HG03439 (cell line): ENCODE data around the gene ZSCAN29.
A peak's percentile ranks its signal among the peaks of the same experiment; 100 is the strongest.
"Not testable (repeated sequence)": the region's sequence is repeated elsewhere in the genome, so short reads cannot be mapped to it uniquely, and the experiment has no call there.

Experiments
- ATAC-seq: cut with Tn5 transposase; IDR thresholded peaks from one replicate; pipeline ENCODE4 v1.9.1; 2021; ENCODE audit warnings: mild to moderate bottlenecking, moderate library complexity; ENCODE audit not compliant: unreplicated experiment

ZSCAN29 gene

DNA sequence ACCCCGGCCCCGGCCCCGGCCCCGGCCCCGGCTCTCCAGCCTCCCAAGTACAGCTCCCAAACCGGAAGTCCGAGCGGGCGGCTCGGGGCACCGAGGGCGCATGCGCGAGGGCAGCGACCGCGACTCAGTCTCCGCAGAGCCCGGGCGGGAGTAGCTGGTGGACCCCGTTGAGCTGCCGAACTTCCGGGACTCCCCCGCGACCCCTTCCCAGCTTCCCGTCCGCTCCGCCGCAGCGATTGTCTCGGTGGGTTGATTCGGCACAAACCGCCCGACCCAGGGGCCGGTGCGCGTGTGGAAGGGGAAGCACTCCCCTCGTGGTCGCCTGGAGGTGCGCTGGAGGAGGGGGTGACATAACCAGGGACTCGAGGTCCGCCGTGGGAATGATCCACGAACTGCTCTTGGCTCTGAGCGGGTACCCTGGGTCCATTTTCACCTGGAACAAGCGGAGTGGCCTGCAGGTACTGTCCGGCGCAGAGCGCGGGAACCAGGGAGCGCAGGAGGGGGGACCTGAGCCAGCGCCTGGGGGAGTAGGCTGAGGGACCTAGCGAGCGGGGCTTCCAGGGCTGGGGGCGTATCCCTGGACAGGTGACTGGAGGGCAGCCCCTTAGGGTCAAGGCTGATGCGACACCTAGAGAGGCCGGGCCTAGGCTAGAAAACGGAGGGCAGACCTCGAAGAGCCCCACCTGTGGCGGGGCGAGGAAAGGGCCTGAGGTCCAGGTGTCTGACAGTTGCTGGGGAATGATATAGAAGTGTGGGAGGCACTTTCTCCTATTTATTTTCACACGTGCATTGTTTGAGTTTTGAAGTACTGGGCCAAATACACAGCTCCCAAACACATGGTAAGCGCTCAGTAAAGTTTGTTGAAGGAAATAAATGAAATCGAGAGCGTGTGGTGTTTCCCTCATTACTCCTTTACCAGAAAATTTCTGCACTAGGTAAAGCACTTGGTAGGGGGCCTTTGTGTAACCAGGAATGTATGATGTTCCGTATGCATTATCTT lies at the start of gene ZSCAN29, which contains the start of gene TUBGCP4:
TSS of gene ZSCAN29 (minus strand) at position 69 of the 1,000 bp plus-strand sequence. CDS start 1,130 bp downstream, outside the sequence.
TSS of gene TUBGCP4 (plus strand) at position 127 of the 1,000 bp plus-strand sequence. CDS start at position 381, 254 bp downstream.
- peak; percentile 82 for ATAC-seq

DNA sequence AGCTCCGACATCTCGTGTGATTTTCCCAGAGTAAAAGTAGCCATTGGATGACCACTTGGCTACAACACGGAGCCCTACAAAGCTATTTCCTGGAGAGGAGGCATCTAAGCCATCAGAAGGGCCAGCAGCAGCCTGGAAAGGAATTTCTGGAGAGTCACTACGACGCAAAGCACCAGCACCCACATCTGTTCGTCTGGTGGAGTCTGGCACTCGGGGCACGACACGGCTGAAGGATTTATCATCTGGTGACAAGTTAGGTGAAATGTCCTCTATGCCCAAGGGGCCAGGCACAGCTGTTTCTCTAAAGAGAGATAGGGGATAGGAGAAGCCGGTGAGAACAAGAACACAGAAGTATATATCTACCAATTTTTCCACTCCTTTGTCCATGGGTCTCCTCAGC lies 49.6 kb upstream of the ZSCAN29 start:
- no peak for ATAC-seq

DNA sequence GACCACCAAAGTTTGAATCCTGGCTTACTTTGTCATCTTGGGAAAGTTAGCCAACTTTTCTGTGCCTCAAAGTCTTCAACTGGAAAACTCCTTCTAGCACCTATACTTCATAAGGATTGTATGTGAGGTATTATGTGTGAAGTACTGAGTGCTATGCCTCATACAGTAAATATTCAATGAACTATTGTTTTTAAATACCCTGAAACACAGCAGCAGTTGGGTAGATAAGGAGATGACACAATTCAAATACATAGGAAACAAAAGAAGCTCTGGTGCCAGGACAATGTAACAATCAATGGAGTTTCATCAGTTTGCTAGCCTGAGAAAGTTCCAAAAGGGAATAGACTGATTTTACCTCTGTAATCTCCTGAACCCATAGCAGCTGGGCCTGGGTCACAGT lies 43.4 kb upstream of the ZSCAN29 start:
- ATAC-seq = no peak

DNA sequence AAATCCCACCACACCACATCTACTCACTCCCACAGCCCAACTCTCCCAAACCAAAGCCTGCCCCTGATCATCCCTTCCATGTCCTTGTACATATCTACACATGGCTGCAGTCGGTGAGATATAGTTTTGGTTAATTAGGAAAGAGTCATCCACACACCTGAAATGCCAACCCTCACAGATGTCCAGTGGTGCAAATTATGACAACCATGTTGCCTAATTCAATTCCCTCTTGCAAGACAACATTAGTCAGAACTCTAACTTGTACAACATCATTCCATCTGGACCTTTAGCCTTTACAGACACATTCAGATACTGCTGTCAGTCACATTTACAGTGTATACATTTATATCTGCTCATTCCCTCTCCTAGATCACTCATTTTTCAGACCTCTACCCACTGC lies 41.3 kb upstream of the ZSCAN29 start:
- no peak for ATAC-seq

DNA sequence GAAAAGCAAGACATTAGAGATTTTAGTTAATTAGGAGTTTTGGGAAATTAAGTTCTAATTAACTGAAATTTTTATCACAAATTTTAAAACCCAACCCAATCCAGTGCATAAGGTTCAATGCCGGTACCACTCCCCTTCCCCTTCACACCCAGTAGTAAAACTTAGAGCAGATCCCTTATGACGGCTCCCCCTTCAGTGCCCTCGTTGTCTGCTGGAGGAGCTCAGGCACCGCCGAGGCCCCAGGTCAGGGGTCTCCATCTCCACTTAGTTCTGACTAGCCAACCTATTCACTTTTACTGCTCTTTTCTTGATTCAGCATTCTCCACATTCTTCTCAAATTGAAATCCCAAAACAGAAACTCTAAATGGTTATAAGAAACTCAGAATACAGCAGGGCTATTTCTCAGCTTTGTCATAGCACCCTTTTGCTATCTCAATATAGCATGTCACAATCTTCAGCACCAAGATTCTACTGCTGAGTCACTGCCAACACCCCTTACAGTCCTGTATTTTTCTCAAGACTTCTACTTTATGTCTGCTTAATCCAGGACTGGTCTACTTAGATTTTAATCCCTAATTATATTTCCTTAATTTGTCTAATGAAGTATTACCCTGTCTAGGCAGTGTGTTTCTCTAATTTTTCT lies 39.9 kb upstream of the ZSCAN29 start:
- ATAC-seq = no peak

DNA sequence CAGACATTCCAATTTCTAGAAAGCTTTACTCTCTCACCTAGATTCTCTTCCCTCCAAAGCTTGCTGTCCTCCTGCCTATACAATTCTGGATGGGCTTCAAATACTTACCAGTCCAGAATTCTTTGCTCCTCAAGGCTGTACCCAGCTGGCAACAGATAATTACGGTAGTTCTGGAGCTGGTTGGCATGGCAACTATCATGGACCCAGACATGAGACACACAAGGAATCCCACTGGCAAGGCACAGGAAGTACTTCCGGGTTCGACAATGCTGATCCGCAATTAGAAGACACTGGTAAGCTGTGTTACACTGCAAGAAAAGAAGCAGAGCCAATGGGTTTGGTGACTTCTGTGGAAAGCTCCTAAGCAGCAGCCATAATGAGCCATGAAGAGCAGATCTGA lies 37.9 kb upstream of the ZSCAN29 start:
- no peak for ATAC-seq

DNA sequence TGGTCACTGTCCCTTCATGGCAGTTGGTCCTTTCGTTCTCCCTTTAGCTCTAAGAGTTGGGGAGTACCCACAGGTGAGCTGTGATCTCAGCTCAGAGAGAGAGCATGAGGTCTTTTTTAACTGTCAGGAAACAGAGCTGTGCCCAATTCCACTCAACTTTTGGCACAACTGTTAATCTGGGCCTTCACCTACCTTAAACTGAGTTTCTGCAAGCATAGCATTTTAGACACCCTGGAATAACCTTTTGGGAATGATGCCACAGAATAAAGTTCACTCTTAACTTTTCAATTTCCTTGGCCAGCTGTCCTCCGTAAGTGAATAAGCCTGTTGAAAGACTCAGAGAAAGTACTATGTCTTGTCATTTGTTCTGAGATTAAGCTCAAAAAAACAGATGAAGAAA lies 36.0 kb upstream of the ZSCAN29 start:
- ATAC-seq = no peak

DNA sequence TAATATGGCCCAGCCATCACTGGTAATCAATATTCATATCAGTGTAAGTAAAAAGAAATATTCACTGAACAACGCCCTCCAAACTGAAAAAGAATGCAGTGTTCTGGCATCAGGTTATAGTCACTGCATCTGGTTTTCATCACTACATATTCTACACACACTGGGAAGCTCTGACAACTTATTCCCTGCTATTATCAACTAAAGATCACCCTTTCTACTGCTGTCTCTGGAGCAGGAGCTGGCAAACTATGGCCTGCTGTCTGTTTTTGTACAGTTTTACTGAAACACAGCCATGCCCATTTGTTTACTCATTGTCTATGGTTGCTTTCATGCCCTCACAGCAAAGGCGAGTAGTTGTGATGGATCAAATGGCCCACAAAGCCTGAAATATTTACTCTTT lies 35.3 kb upstream of the ZSCAN29 start:
- ATAC-seq = no peak

DNA sequence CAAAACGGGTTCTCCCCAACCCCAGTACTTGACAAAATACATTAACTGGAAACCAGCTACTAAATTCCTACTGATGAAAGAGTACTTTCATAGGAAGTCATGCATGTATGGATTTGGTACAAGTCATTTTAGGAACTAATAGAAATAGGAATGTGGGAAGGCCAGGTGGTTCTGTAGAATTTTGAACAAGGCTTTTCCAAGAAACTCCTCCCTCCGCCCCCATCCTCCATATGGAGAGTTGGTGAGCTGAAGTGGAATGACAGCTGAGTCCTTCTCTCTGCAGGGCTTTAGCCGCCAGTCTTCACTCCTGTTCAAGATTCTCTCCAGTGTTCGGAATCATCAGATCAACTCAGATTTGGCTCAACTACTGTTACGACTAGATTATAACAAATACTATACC lies 33.3 kb upstream of the ZSCAN29 start:
- no peak for ATAC-seq

DNA sequence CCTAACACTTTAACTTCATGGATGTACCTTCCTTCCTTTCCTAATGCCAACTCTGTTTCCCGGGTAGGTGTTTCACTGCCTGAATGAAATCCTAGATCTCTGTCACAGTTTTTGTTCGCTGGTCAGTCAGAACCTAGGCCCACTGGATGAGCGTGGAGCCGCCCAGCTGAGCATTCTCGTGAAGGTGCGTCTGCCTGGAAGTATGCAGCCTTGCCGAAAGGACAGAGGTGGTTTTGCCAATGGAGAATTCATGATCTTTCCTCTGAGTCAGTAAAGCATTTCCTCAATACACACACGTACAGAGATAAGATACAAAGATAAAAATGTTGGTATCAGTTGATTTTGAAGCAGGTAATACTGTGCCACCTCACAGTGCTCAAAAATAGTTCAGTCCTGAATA lies 32.8 kb upstream of the ZSCAN29 start:
- ATAC-seq = no peak

DNA sequence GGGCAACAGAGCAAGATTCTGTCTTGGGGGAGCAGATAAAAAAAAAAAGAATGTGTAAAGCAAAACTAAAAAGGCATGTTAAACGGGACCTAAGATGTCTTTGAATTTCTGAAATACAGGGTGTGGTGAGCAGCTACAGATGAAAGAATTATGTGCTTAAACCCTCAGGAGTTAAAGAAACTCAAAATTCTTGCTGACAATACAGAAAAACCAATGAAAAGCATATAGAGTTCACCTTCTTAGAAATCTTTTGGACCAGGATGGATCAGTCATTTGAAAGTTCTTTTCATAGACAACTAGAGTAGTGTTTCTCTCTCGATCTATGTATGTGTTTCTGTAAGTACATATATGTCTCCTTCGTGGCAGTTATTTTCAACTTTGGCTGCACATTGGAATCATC lies 31.4 kb upstream of the ZSCAN29 start:
- no peak for ATAC-seq

DNA sequence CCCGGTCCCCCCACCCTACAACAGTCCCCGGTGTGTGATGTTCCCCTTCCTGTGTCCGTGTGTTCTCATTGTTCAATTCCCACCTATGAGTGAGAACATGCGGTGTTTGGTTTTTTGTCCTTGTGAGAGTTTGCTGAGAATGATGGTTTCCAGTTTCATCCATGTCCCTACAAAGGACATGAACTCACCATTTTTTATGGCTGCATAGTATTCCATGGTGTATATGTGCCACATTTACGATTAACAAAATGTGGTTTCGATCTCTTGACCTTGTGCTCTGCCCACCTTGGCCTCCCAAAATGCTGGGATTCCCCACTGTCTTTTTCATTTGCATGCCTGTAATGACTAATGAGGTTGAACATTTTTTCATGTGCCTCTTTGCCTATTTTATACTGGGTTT lies 22.7 kb upstream of the ZSCAN29 start:
- ATAC-seq = not testable (repeated sequence)

DNA sequence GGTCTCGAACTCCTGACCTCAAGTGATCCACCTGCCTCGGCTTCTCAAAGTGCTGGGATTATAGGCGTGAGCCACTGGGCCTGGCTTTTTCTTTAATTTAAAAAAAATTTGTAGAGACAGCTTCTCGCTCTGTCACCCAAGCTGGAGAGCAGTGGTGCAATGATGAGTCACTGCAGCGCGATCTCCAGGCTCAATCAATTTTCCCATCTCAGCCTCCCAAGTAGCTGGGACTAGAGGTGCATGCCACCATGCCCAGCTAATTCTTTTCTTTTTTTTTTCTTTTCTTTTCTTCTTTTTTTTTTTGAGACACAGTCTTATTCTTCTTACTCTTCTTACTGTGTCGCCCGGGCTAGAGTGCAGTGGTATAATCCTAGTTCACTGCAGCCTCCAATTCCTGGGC lies 19.9 kb upstream of the ZSCAN29 start:
- ATAC-seq = no peak

DNA sequence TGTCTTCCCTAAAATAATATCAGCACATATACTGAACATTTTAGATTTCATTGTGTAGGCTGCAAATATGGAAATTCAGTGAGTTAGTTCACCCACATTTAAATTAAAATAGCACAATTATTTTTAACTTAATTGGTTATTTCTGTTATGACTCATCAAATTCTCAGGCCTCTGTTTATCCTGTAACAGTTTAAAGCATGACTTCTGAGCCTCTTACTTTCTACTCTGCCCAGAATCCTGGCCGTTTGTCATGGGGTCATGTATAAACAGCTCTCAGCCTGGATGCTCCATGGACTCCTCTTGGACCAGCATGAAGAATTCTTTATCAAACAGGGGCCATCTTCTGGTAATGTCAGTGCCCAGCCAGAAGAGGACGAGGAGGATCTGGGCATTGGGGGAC lies 12.2 kb upstream of the ZSCAN29 start:
- no peak for ATAC-seq

DNA sequence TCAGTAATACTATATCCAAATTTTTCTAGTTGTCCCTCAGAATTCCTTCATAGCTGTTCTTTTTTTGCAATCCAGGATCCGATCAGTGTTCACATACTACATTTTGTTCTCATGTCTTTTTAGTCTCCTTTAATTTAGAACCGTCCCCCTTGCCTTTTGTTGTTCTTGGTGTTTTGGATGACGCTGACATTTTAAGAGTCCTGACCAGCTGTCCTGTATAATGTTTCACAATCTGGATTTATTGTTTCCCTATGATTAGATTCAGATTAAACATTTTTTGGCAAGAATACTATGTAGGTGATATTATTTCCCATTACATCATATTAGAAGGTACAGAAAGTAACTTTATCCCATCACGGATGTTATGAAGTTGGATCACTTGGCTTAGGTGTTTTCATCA lies 11.5 kb upstream of the ZSCAN29 start:
- no peak for ATAC-seq

DNA sequence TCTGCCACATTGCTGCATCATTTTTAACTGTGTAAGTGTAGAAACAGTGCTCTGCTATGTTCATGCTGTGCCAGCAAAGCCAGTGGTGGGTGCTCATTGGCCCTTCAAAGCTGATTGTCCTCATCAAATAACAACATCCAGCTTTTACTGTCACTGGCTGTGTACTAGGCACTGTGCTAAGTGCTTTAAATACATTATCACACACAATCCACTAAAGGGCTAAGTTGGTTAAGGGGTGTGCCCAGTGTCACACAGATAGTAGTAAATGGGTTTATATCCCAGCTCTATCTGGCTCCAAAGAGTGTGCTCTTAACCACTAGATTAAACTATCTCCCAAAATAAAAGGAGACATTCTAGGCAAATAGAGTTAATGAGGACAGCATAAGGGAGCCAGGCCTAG lies 7.8 kb upstream of the ZSCAN29 start:
- no peak for ATAC-seq

DNA sequence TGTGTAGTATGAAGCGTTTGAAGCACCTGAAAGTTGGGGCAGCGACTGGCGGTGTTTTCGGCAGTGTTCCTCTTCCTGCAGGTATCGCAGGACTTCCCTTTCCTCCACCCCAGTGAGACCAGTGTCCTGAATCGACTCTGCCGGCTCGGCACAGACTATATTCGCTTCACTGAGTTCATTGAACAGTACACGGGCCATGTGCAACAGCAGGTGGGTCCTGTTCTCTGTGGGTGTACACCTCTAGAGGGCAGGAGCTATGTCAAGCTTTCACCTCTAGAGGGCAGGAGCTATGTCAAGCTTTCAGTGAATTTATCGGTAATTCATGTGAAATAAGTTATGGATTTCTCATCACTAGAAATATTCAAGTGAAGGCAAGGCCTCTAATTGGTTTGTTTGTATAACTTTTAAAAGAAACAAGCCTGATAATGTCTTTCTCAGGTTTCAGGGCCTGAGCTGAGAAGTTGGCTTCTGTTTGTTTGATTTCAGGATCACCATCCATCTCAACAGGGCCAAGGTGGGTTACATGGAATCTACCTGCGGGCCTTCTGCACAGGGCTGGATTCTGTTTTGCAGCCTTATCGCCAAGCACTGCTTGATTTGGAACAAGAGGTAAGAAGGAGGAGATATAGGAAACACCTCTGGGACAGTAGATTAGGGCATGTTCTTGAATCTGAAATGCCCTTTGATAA lies 5.3 kb upstream of the ZSCAN29 start:
- ATAC-seq = no peak

DNA sequence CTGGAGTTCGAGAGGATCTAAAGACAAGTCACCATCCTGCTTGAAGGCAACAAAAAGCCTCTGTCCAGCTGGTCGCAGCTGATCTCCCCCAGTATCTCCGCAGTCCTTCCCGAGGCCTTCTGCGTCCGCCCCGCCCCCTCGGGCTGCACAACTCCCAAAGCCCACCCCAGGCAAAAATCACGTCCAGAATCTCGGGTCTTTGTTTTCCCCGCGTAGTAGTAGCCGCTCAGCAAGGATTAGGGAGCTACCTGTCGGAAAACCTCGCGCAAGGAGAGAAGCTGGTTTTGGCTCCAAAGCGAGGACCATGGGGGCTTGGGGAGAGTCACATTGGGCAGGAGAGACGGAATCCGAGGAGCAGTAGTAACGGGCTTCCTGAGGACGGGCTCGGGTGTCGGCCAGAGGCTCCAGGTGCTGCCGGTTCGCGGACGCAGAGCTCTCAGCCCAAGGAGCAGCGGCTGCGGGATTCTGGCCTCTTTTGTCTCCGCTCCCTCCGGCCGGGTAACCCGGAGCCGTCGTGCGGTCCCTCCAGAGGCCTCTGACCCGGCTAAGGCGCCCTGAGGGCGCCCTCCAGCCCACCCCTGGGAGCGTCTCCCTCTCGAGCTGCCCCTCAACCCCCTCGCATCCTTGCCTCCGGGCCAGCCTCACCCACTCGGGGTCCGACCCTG lies 401 bp downstream of the ZSCAN29 start:
- ATAC-seq = no peak

DNA sequence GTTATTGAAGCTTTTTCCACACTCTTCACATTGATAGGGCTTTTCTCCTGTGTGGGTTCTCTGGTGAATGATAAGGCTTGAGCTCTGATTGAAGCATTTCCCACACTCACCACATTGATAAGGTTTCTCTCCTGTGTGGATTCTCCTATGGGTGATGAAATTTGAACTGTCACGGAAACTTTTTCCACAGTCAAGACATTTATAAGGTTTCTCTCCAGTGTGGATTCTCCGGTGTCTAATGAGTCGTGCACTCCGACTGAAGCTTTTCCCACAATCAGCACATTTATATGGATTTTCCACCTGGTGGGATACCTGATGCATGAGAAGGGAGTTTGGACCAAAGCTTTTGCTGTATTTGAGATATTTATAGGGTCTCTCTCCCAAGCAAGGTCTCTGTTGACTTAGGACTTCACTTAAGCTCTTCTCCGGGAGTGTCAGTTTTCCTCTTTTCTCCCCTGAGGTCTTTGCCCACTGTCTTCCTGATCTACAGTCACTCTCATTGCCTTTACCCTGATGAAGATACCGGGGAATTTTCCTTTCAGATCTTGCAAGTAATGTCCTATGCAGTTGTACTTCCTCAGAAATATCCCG lies 9.4 kb downstream of the ZSCAN29 start:
- no peak for ATAC-seq

DNA sequence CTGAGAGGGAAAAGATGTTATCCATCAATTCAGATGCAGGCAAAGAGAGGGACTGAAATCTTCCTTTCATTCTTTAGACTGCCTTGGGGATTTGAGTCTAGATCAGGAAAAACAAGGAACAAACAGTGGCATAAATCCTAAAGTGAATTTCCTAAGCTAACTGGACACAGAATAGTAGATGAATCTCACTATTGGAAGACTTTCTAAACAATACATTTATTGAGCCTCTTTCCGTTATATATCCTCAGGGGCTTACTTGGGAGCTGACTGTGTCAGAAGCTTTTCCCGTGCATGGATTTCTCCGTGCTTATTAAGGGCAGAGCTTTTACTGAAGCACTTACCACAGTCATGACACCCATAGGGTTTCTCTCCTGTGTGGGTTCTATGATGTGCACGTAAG lies 10.0 kb downstream of the ZSCAN29 start:
- no peak for ATAC-seq
